NCI-H2107 treated with DMSO at 0.1 percent for 48 hours (cell line): Measurements from ENCODE around the gene NOG.

Experiments
- DNase-seq: peaks from one replicate; lab custom pipeline; 2025; ENCODE audit not compliant: unreplicated experiment; lab: John Stamatoyannopoulos, UW

The NOG gene

GRCh38 chr17:56635641-56636040, 42.1 kb downstream of the NOG start:
- DNase-seq, result no peak

- no peak for DNase-seq
These were observed 42.8 kb downstream of the NOG start for GRCh38 chr17:56636265-56636664.

- DNase-seq, result no peak
These were observed 43.8 kb downstream of the NOG start for GRCh38 chr17:56637254-56637653.

GRCh38 chr17:56638591-56639051, 45.1 kb downstream of the NOG start:
- DNase-seq, result no peak

- no peak for DNase-seq
These were observed 46.0 kb downstream of the NOG start for GRCh38 chr17:56639517-56639916.

- no peak for DNase-seq
These were observed 46.6 kb downstream of the NOG start for GRCh38 chr17:56640116-56640515.

GRCh38 chr17:56641373-56641772, 47.9 kb downstream of the NOG start:
- no peak for DNase-seq

- DNase-seq, result no peak
These were observed 48.4 kb downstream of the NOG start for GRCh38 chr17:56641894-56642293.

- DNase-seq, result no peak
These were observed 48.9 kb downstream of the NOG start for GRCh38 chr17:56642424-56642823.
